DLD1 (cell line): ENCODE data around the gene MLX.

Source experiments
- in situ Hi-C: cut with HindIII; loops from 2 replicates; pipeline ENCODE4 v1.10.0; 2017; ENCODE audit warnings: low sequenced_read_pairs

Gene MLX

DNA sequence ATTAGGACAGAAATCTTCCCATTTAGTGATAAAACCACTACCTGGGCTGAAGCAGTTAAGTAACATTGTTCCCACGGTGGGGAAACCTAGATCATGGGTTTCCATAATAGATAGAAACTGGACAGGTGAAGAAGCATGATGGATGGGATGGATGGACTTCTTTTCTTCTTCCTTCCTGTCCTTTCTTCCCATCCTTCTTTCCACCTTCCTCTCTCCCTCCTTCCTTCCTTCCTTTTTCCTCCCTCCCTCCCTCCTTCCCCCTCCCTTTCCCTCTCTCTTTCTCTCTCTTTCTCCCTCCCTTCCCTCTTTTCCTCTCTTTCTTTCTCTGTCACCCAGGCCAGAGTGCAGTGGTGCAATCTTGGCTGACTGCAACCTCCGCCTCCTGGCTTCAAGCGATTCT lies 7.6 kb downstream of the MLX start:
- in situ Hi-C loops, result no loop called here

- in situ Hi-C loops, result no loop called here
Measured at GRCh38 chr17:42577140-42577531, 10.2 kb downstream of the MLX start.

DNA sequence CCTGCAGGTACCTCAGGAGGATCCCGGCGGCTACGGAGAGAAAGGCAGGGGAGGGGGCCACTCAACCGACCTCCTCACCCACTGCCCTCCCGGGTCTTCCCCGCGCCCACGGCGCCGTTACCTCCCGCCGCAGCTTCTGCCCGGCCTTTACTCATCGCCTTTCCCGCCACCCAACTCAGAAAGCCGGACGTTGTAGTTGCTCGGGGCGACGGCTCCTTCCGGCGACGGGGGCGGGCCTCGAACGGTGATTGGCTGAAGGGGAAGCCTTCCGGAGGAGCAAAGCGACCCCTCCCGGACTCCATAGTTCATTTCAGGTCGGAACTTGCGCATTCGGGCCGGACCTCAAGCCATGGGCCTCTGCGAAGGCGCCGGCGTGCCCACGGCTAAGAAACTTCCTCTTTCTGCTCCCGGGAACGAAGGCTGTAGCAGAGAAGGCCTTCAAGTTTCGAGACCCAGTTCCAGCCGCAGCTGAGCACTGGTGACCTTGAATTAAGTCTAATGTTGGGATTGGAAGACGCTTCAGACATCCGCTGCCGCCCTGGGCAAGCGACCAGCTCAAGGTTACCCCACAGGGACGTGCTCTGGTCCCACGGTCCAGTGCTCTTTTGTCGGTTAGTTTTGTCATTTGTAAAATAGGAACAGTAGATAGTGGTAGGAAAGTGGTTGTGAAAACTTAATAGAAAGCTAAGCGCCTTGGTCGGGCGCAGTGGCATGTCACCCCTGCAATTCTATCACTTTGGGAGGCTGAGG lies 10.8 kb downstream of the MLX start, which contains the start of gene PSMC3IP:
Gene PSMC3IP (minus strand): TSS at position 198 of the 750 bp plus-strand sequence. CDS start 43 bp downstream, at position 155.
- in situ Hi-C loops, result no loop called here

DNA sequence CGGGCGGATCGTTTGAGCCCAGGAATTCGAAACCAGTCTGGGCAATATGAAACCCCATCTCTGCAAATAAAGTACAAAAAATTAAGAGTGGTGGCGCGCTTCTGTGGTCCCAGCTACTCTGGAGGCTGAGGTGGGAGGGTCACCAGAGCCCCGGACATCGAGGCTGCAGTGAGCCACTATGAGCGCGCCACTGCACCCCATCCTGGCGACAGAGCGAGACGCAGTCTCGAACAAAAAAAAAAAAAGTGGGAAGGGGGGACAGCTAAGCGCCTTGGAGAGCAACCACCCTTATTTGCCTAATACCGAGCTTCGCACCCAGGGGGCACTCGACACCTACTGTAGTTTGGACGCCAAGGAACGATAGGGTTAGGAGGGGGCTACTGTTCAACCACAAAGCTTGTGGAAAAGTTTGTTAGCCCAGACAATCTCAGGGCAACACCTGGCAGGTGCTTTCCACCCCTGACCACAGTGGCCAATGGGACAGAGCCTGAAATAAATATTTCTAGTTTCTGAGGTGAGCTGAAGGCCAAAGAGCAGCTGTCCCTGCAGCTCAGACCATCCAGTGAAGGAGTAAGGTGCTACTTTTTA lies 11.5 kb downstream of the MLX start:
- in situ Hi-C loops, result no loop called here

- in situ Hi-C loops, result no loop called here
Measured at GRCh38 chr17:42579794-42580551, 13.1 kb downstream of the MLX start.

DNA sequence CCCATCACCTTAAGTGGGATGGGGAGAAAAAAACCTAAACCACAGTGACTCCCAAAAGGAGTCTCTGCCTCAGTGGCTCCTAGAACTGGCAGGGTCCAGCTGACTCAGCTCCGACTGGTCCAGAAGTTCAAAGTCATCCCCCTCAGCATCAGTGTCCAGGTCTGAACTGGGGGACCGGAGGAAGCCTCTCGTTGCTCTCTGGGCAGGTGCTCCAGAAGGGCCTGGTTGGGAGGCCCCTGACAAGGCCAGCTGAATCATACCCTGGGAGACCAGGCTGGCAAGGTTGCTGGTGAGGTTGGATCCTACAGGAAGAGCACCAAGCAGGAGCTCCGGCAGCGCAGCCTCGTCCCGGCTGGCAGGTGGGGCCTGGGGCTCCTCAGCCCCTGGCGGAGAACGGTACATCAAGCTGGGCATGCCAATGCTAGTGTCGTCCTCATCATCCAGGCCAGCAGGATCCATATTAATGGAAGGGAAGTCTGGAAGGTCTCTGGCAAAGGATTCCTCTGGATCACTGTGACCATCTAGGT lies 14.9 kb downstream of the MLX start:
- in situ Hi-C loops, result no loop called here

DNA sequence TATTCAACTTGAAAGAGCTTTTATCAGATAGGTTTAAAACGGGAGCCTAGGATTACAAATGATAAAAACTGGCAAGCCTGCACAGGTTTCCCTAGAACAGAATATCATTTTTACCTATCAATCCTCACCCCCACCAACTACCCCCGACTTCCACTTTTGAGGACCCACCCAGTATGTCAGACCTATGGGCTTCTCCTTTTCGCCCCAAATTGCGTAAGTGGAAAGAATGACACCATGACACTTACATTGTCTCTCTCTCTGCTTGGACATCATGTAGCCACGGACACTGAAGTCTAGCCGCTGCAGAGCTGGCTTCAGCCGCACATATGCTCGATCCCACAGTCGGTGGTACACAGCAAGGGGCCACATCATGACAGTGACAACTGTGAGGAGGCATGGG lies 18.0 kb downstream of the MLX start:
- in situ Hi-C loops, result no loop called here

- in situ Hi-C loops, result no loop called here
Measured at GRCh38 chr17:42585353-42585752, 18.5 kb downstream of the MLX start.

GRCh38 chr17:42586514-42587230 lies 19.8 kb downstream of the MLX start:
- in situ Hi-C loops, result no loop called here

- in situ Hi-C loops, result no loop called here
Measured at GRCh38 chr17:42590886-42591285, 24.0 kb downstream of the MLX start.

DNA sequence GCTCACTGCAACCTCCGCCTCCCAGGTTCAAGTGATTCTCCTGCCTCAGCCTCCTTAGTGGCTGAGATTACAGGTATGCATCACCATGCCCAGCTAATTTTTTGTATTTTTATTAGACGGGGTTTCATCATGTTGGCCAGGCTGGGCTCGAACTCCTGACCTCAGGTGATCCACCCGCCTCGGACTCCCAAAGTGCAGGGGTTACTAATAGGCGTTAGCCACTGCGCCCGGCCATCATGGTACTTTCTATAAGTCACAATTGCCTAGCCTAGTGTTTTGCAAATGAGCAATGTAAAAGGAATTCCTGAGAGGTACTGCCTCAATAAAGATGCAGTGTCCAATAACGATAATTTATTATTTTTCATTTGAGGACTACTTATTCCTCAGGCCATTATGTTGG lies 24.5 kb downstream of the MLX start:
- in situ Hi-C loops, result no loop called here

GRCh38 chr17:42596386-42596785 lies 29.5 kb downstream of the MLX start:
- in situ Hi-C loops, result no loop called here

DNA sequence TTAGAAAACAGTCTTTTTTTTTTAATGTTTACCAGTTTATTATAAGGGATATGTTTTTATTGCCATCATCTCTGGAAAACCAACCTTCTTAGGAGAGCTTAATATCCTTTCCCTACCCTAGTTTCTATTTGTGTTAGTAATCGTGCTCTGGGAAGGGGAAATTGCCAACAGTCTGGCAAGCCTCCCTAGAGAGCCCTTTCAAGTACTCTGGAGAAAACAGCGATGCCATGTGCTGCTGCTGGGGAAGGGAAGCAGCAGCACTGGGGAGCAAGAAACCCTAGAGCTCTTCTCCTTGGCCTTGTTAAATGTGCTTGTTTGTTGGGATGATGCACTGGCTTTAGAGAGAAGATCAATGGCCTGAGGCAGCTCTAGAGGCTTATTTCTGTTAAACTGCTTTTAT lies 32.0 kb downstream of the MLX start:
- in situ Hi-C loops, result no loop called here

DNA sequence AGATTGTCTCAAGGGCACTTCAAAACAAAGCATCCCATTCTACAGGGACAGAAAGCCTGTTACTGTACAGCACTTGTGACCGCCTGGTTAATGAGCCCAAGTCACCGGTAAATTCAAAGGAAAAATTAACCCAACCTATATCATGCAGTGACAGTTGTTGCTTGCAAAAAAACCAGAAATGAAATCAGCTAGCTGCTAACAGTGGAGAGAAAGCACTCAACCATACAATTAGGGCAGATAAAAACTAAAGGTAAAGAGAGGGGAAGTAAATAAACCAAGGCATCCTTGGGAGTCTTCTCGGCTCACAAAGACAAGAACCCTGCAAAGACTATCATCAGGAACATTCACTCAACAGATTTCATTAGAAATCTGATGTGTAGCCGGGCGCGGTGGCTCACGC lies 36.4 kb downstream of the MLX start:
- in situ Hi-C loops, result loop anchor here (10.0 kb wide), 1 partner anchor 171 kb away; the partner anchor contains the start of gene VPS25

DNA sequence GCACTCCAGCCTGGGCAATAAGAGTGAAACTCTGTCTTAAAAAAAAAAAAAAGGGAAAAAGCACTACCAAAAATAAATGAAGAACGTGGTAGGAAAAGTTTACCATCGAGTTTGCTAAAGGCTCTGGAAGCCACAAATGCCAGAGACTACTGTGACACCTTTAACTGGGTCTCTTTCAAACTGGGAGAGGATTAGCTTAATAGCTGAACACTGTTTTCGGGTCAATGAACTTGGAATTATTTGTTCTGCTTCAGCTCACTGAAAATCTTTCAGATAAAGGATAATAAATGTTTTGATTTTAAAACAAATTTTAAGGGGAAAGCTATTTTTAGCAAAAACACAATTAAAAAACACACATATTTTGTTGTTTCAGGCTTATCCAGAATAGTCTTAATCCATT lies 40.9 kb downstream of the MLX start:
- in situ Hi-C loops, result loop anchor here (10.0 kb wide), 1 partner anchor 167 kb away; the partner anchor contains the start of gene VPS25

DNA sequence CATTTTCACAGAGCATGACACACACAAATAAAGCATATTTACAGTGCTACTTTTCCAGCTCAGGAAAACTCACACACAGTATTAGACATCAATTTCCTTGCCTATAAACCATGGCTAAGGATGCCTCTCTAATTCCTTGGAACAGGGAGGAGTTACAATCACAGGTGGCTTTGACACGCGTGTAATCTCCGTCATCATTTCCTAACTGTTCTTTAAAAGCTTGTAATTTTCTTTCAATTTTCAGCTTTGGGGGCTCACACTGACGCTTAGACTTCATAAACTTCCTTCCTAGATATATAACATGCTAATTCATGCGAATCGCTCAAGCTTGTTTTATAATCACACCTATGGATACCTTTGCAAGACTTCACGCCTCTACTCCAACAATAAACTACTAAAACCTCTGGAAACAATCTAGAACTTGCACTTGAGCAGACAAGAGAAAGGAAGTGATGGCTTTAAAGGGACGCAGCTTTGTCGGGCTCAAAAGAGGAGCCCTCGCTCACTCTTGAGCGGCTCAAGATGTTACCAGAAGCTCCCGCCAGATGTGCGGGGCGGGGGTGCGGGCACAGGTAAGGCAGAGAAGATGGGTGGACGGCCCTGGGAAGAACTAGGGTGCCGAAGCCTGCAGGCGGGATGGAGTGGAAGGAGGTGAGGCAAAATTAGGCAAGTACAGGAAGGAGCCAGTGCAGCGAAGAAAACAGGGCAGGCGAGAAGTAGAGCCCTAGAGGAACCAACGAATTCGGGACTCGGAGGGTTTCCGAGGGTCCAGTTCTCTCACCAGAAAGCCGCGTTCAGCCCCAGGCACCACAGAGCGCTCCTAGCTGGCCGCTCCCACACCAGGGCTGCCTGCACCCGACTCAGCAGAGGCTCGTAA lies 41.6 kb downstream of the MLX start:
- in situ Hi-C loops, result loop anchor here (10.0 kb wide), 1 partner anchor 166 kb away; the partner anchor contains the start of gene VPS25

- in situ Hi-C loops, result loop anchor here (10.0 kb wide), 1 partner anchor 166 kb away; the partner anchor contains the start of gene VPS25
Measured at GRCh38 chr17:42609182-42609813, 42.4 kb downstream of the MLX start, which contains the start of the genes RETREG3 and TUBG1. Gene RETREG3, minus strand, starts transcription at chr17:42609374. Its CDS starts 50 bp downstream, at chr17:42609324. Gene TUBG1, plus strand, starts transcription at chr17:42609683. Its CDS starts 55 bp downstream, at chr17:42609738.

DNA sequence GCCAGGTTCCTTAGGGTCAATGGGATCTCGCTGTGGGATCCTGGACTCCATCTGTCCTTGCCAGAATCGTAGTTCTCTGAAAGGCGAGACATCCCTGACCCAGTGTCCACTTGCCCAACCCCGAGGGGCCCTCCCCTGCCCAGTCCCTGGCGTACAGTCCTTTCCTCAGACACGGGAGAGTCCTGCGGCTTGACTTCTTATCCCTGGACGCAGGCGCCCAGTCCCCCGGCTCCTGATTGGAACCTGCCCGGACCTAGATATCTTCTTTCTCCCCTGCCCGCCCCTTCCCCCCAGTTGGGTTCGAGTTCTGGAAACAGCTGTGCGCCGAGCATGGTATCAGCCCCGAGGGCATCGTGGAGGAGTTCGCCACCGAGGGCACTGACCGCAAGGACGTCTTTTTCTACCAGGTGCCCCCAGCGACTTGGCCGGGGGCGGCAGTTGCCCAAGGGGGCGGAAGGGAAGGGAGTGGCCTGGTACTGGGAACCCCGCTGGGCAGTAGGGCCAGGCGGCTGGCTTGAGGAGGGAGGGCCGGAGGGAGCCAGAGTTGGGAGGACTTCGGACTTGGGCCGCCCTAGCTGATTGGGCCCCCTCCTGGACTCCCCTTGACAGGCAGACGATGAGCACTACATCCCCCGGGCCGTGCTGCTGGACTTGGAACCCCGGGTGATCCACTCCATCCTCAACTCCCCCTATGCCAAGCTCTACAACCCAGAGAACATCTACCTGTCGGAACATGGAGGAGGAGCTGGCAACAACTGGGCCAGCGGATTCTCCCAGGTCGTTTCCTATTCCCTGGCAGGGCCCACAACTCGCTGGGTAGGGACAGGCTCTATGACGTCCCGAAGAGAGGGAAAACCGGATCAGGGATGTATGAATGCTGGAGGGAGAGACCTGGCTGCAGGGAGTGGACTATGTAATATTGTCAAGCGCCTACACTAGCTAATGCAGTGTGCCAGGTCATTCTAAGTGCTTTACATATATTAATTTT lies 43.2 kb downstream of the MLX start:
- in situ Hi-C loops, result loop anchor here (10.0 kb wide), 1 partner anchor 165 kb away; the partner anchor contains the start of gene VPS25
